ENCODE results near the gene OSCAR. TPM values are rescaled to one million over a fixed set of nuclear protein-coding genes. Genes with fewer than 3 reads are reported as not detected.

OSCAR gene
- total RNA-seq, 4 donors from 2014 or later, result 0.29 to 3.0 (median 0.69) TPM; not detected in 1

DNA sequence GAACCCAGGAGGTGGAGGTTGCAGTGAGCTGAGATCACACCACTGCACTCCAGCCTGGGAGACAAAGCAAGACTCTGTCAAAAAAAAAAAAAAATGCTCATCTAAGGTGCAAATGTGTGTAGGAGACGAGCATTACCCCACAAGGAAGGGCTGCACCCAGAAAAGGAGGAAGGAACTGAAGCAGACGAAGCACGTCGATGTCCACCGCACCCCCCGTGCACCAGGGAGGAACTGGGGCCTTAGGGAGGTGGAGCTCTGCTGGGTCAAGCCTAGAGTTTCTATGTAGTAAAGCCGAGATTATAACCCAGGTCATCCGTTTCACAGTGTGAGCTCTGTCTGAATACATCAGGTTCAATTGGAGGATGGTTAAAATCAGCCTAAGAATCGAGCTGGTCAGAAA is 38.0 kb downstream of the OSCAR start:
- TF ChIP-seq POLR2A (IDR thresholded peaks at IDR 0.05), result no peak
- TF ChIP-seq, protein P1, sequence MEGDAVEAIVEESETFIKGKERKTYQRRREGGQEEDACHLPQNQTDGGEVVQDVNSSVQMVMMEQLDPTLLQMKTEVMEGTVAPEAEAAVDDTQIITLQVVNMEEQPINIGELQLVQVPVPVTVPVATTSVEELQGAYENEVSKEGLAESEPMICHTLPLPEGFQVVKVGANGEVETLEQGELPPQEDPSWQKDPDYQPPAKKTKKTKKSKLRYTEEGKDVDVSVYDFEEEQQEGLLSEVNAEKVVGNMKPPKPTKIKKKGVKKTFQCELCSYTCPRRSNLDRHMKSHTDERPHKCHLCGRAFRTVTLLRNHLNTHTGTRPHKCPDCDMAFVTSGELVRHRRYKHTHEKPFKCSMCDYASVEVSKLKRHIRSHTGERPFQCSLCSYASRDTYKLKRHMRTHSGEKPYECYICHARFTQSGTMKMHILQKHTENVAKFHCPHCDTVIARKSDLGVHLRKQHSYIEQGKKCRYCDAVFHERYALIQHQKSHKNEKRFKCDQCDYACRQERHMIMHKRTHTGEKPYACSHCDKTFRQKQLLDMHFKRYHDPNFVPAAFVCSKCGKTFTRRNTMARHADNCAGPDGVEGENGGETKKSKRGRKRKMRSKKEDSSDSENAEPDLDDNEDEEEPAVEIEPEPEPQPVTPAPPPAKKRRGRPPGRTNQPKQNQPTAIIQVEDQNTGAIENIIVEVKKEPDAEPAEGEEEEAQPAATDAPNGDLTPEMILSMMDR (IDR thresholded peaks at IDR 0.05 in 4 of 5, conservative IDR thresholded peaks at IDR 0.05 in 1 of 5), result no peak
- Histone ChIP-seq H3K9me3 (no peaks in the 10 kb centered on the region), H3K36me3 (no peaks in the 10 kb centered on the region), H3K27ac (no peak overlapping the region), H3K27me3 (no peaks in the 10 kb centered on the region), H3K4me3 (no peak overlapping the region), H3K4me1 (no peaks in the 10 kb centered on the region)
- in situ Hi-C loops (cut with MboI; ENCODE audit: low sequenced_read_pairs in 4 of 4) (no loop called here), intact Hi-C loops (cut with DNase I; ENCODE audit: low total_unique reads) (no loop called here)
- no peak for DNase-seq
- no peak for ATAC-seq

DNA sequence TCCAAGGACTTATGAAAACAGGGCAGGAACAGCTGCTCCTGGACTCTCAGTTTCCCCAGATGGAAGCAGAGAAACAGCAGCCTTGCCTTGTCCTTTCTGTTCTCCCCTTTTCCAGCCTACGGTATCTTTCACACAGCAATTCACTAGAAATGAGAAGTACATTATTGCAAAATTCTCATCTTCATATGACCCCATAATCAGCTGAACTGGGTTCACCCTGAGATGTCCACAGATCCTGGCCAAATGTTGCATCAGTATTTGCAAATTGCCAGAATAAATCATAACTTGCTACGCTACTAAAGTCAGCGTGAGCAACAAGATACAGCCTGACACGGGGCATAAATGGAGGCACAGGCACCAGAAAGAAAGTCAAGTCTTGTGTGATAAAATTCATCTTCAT is 53.0 kb downstream of the OSCAR start:
- Histone ChIP-seq H3K4me3 (no peak overlapping the region), H3K36me3 (no peaks in the 10 kb centered on the region), H3K27ac (no peak overlapping the region), H3K27me3 (peaks cover 0 to 3% (median 0%) of the 10 kb centered on the region in 3 donors), H3K4me1 (no peaks in the 10 kb centered on the region), H3K9me3 (no peaks in the 10 kb centered on the region)
- intact Hi-C loops (cut with DNase I; ENCODE audit: low total_unique reads), result no loop called here
- DNase-seq, result no peak
- no peak for TF ChIP-seq POLR2A (IDR thresholded peaks at IDR 0.05)
- TF ChIP-seq, protein P1 (IDR thresholded peaks at IDR 0.05 in 4 of 5, conservative IDR thresholded peaks at IDR 0.05 in 1 of 5), result no peak
- in situ Hi-C loops (cut with MboI; ENCODE audit: low sequenced_read_pairs in 4 of 4), result no loop called here
- ATAC-seq, result no peak

DNA sequence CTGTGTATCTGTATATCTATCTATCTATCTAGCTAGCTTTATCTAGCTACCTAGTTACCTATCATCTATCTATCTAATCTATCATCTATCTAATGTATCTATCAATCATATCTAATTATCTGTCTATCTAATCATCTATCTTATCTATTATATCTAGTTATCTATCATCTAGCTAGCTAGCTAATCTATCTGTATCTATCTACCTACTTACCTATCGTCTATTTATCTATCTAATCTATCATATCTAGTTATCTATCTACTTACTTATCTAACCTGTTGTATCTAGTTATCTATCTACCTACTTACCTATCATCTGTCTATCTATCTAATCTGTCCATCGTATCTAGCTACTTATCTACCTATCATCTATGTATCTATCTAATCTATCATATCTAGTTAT is 54.8 kb downstream of the OSCAR start:
- no peak overlapping the region for H3K4me3 ChIP-seq
- in situ Hi-C loops (cut with MboI; ENCODE audit: low sequenced_read_pairs in 4 of 4) (no loop called here), intact Hi-C loops (cut with DNase I; ENCODE audit: low total_unique reads) (no loop called here)
- DNase-seq (no peak), ATAC-seq (no peak)
- no peaks in the 10 kb centered on the region for H3K4me1 ChIP-seq
- H3K27me3 ChIP-seq, result peaks cover 0 to 3% (median 0%) of the 10 kb centered on the region in 3 donors
- H3K36me3 ChIP-seq, result no peaks in the 10 kb centered on the region
- no peaks in the 10 kb centered on the region for H3K9me3 ChIP-seq
- TF ChIP-seq, protein P1 (IDR thresholded peaks at IDR 0.05 in 4 of 5, conservative IDR thresholded peaks at IDR 0.05 in 1 of 5), result no peak
- no peak overlapping the region for H3K27ac ChIP-seq

Other genes starting within 250 kb of the OSCAR start
- 10 to 100 TPM in 2 of 4 donors, 1 to 10 TPM in 2; 4.5 to 12.6 (median 8.8) TPM for gene MYADM, start 232.9 kb downstream of the OSCAR start, total RNA-seq
- not detected for gene PRKCG, start 218.6 kb downstream of the OSCAR start, total RNA-seq
- not detected for gene CACNG7, start 191.5 kb downstream of the OSCAR start, total RNA-seq
- gene CACNG8, start 137.9 kb downstream of the OSCAR start, total RNA-seq, result under 1 TPM; 0.02 to 0.10 (median 0.05) TPM
- gene CACNG6, start 109.2 kb downstream of the OSCAR start, total RNA-seq, result 10 to 100 TPM; 25.2 to 50.3 (median 31.0) TPM
- gene VSTM1, start 36.9 kb downstream of the OSCAR start, total RNA-seq, result not detected
- gene TARM1, start 19.4 kb downstream of the OSCAR start, total RNA-seq, result not detected
- gene NDUFA3, start 2.1 kb upstream of the OSCAR start, total RNA-seq, result 10 to 100 TPM; 29.5 to 84.9 (median 60.6) TPM
- gene TFPT, start 14.9 kb upstream of the OSCAR start, total RNA-seq, result 10 to 100 TPM in 3 of 4 donors, 1 to 10 TPM in 1; 7.5 to 18.1 (median 17.5) TPM
- 10 to 100 TPM; 26.6 to 39.4 (median 37.2) TPM for gene PRPF31, start 15.0 kb upstream of the OSCAR start, total RNA-seq
- 10 to 100 TPM in 2 of 4 donors, 1 to 10 TPM in 2; 5.1 to 14.0 (median 10.2) TPM for gene CNOT3, start 37.0 kb upstream of the OSCAR start, total RNA-seq
- gene LENG1, start 58.9 kb upstream of the OSCAR start, total RNA-seq, result 10 to 100 TPM in 3 of 4 donors, 1 to 10 TPM in 1; 6.5 to 14.2 (median 11.9) TPM
- gene TMC4, start 72.4 kb upstream of the OSCAR start, total RNA-seq, result 1 to 10 TPM in 1 of 4 donors, under 1 TPM in 1, not detected in 2; 0.87 to 1.6 TPM
- 10 to 100 TPM; 11.6 to 36.4 (median 19.3) TPM for gene MBOAT7, start 88.8 kb upstream of the OSCAR start, total RNA-seq
- gene TSEN34, start 90.5 kb upstream of the OSCAR start, total RNA-seq, result 10 to 100 TPM; 40.9 to 48.9 (median 43.9) TPM
- 1,000 to 10,000 TPM; 1,002 to 1,381 (median 1,253) TPM for gene RPS9, start 100.1 kb upstream of the OSCAR start, total RNA-seq
- 1 to 10 TPM in 2 of 4 donors, under 1 TPM in 1, not detected in 1; 0.51 to 7.1 (median 3.6) TPM for gene LILRB3, start 122.2 kb upstream of the OSCAR start, total RNA-seq
- 1 to 10 TPM in 1 of 4 donors, under 1 TPM in 2, not detected in 1; 0.19 to 1.1 (median 0.52) TPM for gene LILRA6, start 142.0 kb upstream of the OSCAR start, total RNA-seq
- gene LILRB5, start 156.5 kb upstream of the OSCAR start, total RNA-seq, result 1 to 10 TPM in 3 of 4 donors, under 1 TPM in 1; 0.70 to 5.9 (median 3.3) TPM
- gene LILRB2, start 180.3 kb upstream of the OSCAR start, total RNA-seq, result 1 to 10 TPM in 3 of 4 donors, under 1 TPM in 1; 0.61 to 1.3 (median 1.2) TPM
- 1 to 10 TPM in 2 of 4 donors, under 1 TPM in 1, not detected in 1; 0.98 to 2.4 (median 1.1) TPM for gene LILRA5, start 212.4 kb upstream of the OSCAR start, total RNA-seq
- gene LILRA4, start 238.4 kb upstream of the OSCAR start, total RNA-seq, result not detected

Measured in gastrocnemius medialis (tissue), 4 donors.